Hematopoietic multipotent progenitor cell treated with erythropoietin and hydrocortisone succinate and interleukin-3 and kit ligand, for 8 days (in vitro differentiated cells): Measurements from ENCODE around the gene ZSWIM9.

Source experiments
- DNase-seq: peaks from one replicate; pipeline ENCODE4 v3.0.0-alpha.2; 2015

The ZSWIM9 gene

GRCh38 chr19:48169939-48170803, at the start of gene ZSWIM9, which contains the start of gene LIG1:
TSS of gene ZSWIM9 (plus strand) at chr19:48170680. CDS start at chr19:48171803, 1,123 bp downstream.
TSS of gene LIG1 (minus strand) at chr19:48170344. CDS start at chr19:48165566, 4,778 bp downstream.
- peak; percentile 96 for DNase-seq

GRCh38 chr19:48121066-48121465, 49.4 kb upstream of the ZSWIM9 start:
- DNase-seq: no peak

- no peak for DNase-seq
Measured at GRCh38 chr19:48121909-48122371, 48.5 kb upstream of the ZSWIM9 start.

GRCh38 chr19:48122421-48122820, 48.1 kb upstream of the ZSWIM9 start:
- DNase-seq: no peak

- DNase-seq: no peak
Measured at GRCh38 chr19:48123907-48124651, 46.4 kb upstream of the ZSWIM9 start.

GRCh38 chr19:48127561-48127960, 42.9 kb upstream of the ZSWIM9 start:
- no peak for DNase-seq

- DNase-seq: no peak
Measured at GRCh38 chr19:48133094-48133493, 37.4 kb upstream of the ZSWIM9 start.

- DNase-seq: peak; percentile 54
Measured at GRCh38 chr19:48135411-48135810, 35.1 kb upstream of the ZSWIM9 start.

- DNase-seq: no peak
Measured at GRCh38 chr19:48136547-48136946, 33.9 kb upstream of the ZSWIM9 start.

- no peak for DNase-seq
Measured at GRCh38 chr19:48137411-48137810, 33.1 kb upstream of the ZSWIM9 start.

GRCh38 chr19:48139053-48139452, 31.4 kb upstream of the ZSWIM9 start:
- DNase-seq: no peak

GRCh38 chr19:48147597-48148175, 22.8 kb upstream of the ZSWIM9 start:
- no peak for DNase-seq

GRCh38 chr19:48148576-48148975, 21.9 kb upstream of the ZSWIM9 start:
- no peak for DNase-seq

GRCh38 chr19:48149430-48149829, 21.1 kb upstream of the ZSWIM9 start:
- no peak for DNase-seq

- DNase-seq: peak; percentile 63
Measured at GRCh38 chr19:48152551-48152950, 17.9 kb upstream of the ZSWIM9 start.

GRCh38 chr19:48154003-48154402, 16.5 kb upstream of the ZSWIM9 start:
- no peak for DNase-seq

- no peak for DNase-seq
Measured at GRCh38 chr19:48158210-48158790, 12.2 kb upstream of the ZSWIM9 start.

- DNase-seq: no peak
Measured at GRCh38 chr19:48168689-48169088, 1.8 kb upstream of the ZSWIM9 start.

GRCh38 chr19:48169578-48169938, 922 bp upstream of the ZSWIM9 start:
- peak; percentile 64 for DNase-seq

- peak; percentile 21 for DNase-seq
Measured at GRCh38 chr19:48170817-48171347, 402 bp downstream of the ZSWIM9 start.

GRCh38 chr19:48171710-48172109, 1.2 kb downstream of the ZSWIM9 start:
- no peak for DNase-seq

GRCh38 chr19:48174445-48175030, 4.1 kb downstream of the ZSWIM9 start:
- DNase-seq: no peak
